A673 (cell line): ENCODE data around the gene METTL16. TPM values are rescaled to one million over a fixed set of nuclear protein-coding genes. Genes with fewer than 3 reads are reported as not detected.

ENCODE experiments used
- BruUV-seq: library from RNA; stranded (reverse); fragments of 400-500 nt; replicated peaks from 2 replicates; lab custom pipeline; 2021; lab: Mats Ljungman, UMichigan
- CTCF ChIA-PET: fragments of 300-600 bp; sonication (Branson Sonifier 250); formaldehyde crosslinking; loops from one replicate; lab custom pipeline; 2022; ENCODE audit warnings: antibody characterized with exemption; lab: Charles Lee
- POLR2A ChIA-PET: fragments of 300-600 bp; sonication (Branson Sonifier 250); formaldehyde crosslinking; loops from one replicate; lab custom pipeline; 2022; ENCODE audit warnings: antibody characterized with exemption; ENCODE audit not compliant: low non-redundant PET; lab: Charles Lee
- DNase-seq: peaks from one replicate; pipeline ENCODE4 v3.0.0-alpha.2; 2015; ENCODE audit warnings: low spot score
- H3K27ac ChIP-seq: fragments of 200-600 bp; sonication (generic); 2 replicates; pipeline ENCODE4 v1.5.1; 2016; ENCODE audit warnings: mixed run types, low read depth, mild to moderate bottlenecking, mixed read lengths, antibody characterized with exemption, low read length; ENCODE audit not compliant: poor library complexity, severe bottlenecking
- H3K27me3 ChIP-seq: fragments of 200-600 bp; sonication (generic); replicated peaks from 2 replicates; pipeline ENCODE4 v1.6.1; 2017; ENCODE audit warnings: mixed run types, low read depth, mild to moderate bottlenecking, mixed read lengths, antibody characterized with exemption, low read length; ENCODE audit not compliant: insufficient read depth, poor library complexity
- H3K36me3 ChIP-seq: fragments of 200-600 bp; sonication (generic); 2 replicates; pipeline ENCODE4 v1.6.1; 2016; ENCODE audit warnings: mixed run types, mild to moderate bottlenecking, mixed read lengths, antibody characterized with exemption, low read length; ENCODE audit not compliant: insufficient read depth, poor library complexity, severe bottlenecking
- H3K4me1 ChIP-seq: fragments of 200-600 bp; sonication (generic); 2 replicates; pipeline ENCODE4 v1.6.1; 2017; ENCODE audit warnings: mixed run types, mild to moderate bottlenecking, mixed read lengths, antibody characterized with exemption, low read length; ENCODE audit not compliant: insufficient read depth, poor library complexity, severe bottlenecking
- H3K4me3 ChIP-seq: fragments of 200-600 bp; sonication (generic); 2 replicates; pipeline ENCODE4 v1.5.1; 2016; ENCODE audit warnings: low read depth, mixed run types, mild to moderate bottlenecking, mixed read lengths, low read length; ENCODE audit not compliant: poor library complexity, severe bottlenecking
- H3K9me3 ChIP-seq: fragments of 200-600 bp; sonication (generic); 2 replicates; pipeline ENCODE4 v1.6.1; 2016; ENCODE audit warnings: mixed run types, low read depth, mild to moderate bottlenecking, mixed read lengths, antibody characterized with exemption, low read length; ENCODE audit not compliant: poor library complexity, severe bottlenecking
- EZH2 ChIP-seq: fragments of 200-600 bp; sonication (generic); IDR thresholded peaks from 2 replicates; pipeline ENCODE4 v1.6.1; 2017; ENCODE audit warnings: borderline replicate concordance, low read depth, mild to moderate bottlenecking, mixed read lengths, antibody characterized with exemption, low read length; ENCODE audit not compliant: poor library complexity, severe bottlenecking
- intact Hi-C: fragments of 100-400 bp; cut with micrococcal nuclease; formaldehyde crosslinking; loops from one replicate; pipeline ENCODE4 v1.10.0; 2022; ENCODE audit not compliant: unreplicated experiment
- total RNA-seq: library from RNA; stranded (reverse); gene quantifications from 2 replicates; pipeline ENCODE4 v1.2.3, GENCODE V29; 2021
- TF ChIP-seq, protein P1 (sequence below): fragments of 300-800, 200-600 bp; sonication (generic); conservative IDR thresholded peaks from 2 replicates; pipeline ENCODE4 v1.5.1; 2017; ENCODE audit warnings: low read depth, mild to moderate bottlenecking, antibody characterized with exemption, low read length, moderate library complexity, mixed read lengths

The METTL16 gene
- total RNA-seq, 1 experiment from 2014 or later = 50.8 TPM

GRCh38 chr17:2397247-2398171 is 114.2 kb downstream of the METTL16 start:
- H3K9me3 ChIP-seq = no peaks in the 10 kb centered on the region
- peak overlapping the region; percentile 99 for H3K27ac ChIP-seq
- DNase-seq = no peak
- H3K27me3 ChIP-seq = no peaks in the 10 kb centered on the region
- H3K4me1 ChIP-seq = peaks cover 59% of the 10 kb centered on the region
- intact Hi-C loops = loop anchor here (5.0 kb wide), 1 partner anchor 195 kb away; the partner anchor contains the start of gene PAFAH1B1
- POLR2A ChIA-PET = no interaction called here
- peak overlapping the region; percentile 30 for H3K4me3 ChIP-seq
- BruUV-seq = no TSS peak
- H3K36me3 ChIP-seq = no peaks in the 10 kb centered on the region
- TF ChIP-seq, protein P1, sequence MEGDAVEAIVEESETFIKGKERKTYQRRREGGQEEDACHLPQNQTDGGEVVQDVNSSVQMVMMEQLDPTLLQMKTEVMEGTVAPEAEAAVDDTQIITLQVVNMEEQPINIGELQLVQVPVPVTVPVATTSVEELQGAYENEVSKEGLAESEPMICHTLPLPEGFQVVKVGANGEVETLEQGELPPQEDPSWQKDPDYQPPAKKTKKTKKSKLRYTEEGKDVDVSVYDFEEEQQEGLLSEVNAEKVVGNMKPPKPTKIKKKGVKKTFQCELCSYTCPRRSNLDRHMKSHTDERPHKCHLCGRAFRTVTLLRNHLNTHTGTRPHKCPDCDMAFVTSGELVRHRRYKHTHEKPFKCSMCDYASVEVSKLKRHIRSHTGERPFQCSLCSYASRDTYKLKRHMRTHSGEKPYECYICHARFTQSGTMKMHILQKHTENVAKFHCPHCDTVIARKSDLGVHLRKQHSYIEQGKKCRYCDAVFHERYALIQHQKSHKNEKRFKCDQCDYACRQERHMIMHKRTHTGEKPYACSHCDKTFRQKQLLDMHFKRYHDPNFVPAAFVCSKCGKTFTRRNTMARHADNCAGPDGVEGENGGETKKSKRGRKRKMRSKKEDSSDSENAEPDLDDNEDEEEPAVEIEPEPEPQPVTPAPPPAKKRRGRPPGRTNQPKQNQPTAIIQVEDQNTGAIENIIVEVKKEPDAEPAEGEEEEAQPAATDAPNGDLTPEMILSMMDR = no peak
- no peak for TF ChIP-seq EZH2
- CTCF ChIA-PET = no interaction called here

DNA sequence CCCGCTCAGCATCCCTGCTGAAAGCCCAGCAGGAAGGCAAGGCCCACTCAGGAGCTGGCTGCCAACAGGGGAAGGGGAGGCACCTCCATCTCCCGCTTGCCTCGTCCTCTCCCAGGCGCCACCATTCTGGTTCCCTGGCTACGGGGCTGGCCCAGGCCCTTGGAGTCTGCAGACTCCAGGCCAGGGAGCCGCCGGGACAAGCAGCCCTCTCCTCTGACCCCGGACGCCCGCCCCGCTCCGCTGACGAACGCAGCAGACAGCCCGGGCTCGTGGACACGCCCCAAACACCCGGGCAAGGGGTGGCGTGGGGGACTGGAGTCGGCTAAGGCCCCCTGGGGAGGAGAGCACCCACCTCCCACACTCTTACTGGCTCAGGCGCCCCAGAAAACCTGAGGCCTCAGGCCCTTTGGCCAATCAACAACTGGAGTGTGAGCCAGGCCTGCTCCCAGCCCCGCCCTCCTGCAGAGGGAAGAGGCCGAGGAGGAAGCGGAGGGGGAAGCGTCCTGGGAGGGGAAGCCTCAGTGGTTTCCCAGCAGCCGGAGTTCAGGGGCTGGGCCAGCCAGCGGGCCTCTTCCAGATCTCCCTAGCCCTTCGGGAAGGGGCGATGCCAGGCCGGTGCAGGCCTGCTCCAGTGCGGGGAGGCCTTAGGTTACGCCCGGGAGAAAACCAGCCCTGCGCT is 115.0 kb downstream of the METTL16 start:
- BruUV-seq = no TSS peak

DNA sequence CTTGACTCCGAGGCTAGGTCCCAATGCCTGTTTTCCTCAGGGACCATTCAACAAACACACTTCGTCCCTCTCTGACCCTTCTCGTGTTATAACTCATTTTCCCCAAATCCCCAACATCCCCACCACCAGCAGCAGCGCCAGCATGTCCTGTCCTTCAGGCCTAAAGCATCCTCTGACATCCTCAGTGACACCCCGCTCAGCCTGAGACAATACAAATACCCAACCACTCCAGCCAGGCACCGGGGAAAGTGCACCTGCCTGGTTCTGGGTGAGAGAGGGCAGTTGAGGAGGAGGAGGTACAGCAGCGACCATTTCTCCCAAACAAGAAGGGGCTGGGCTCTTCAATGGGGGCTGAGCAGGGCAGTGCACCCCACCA is 115.5 kb downstream of the METTL16 start:
- no peak for DNase-seq
- Histone ChIP-seq H3K27ac (peak overlapping the region; percentile 99), H3K36me3 (no peaks in the 10 kb centered on the region), H3K27me3 (no peaks in the 10 kb centered on the region), H3K9me3 (no peaks in the 10 kb centered on the region), H3K4me1 (peaks cover 63% of the 10 kb centered on the region), H3K4me3 (peak overlapping the region; percentile 30)
- ChIA-PET POLR2A (no interaction called here), CTCF (no interaction called here)
- intact Hi-C loops = loop anchor here (5.0 kb wide), 1 partner anchor 196 kb away; the partner anchor contains the start of gene PAFAH1B1
- TF ChIP-seq, protein P1 = no peak
- no peak for TF ChIP-seq EZH2
- no TSS peak for BruUV-seq

More for the DNA sequence above, 115.0 kb downstream of the METTL16 start:
- H3K9me3 ChIP-seq = no peaks in the 10 kb centered on the region
- ChIA-PET CTCF (no interaction called here), POLR2A (no interaction called here)
- peak; percentile 95 for DNase-seq
- H3K4me3 ChIP-seq = peak overlapping the region; percentile 30
- TF ChIP-seq, protein P1 = no peak
- TF ChIP-seq EZH2 = no peak
- H3K36me3 ChIP-seq = no peaks in the 10 kb centered on the region
- intact Hi-C loops = loop anchor here (5.0 kb wide), 1 partner anchor 196 kb away; the partner anchor contains the start of gene PAFAH1B1
- H3K4me1 ChIP-seq = peaks cover 62% of the 10 kb centered on the region
- no peaks in the 10 kb centered on the region for H3K27me3 ChIP-seq
- H3K27ac ChIP-seq = peak overlapping the region; percentile 99
